ENCODE data around the gene DLGAP1.

The DLGAP1 gene

DNA sequence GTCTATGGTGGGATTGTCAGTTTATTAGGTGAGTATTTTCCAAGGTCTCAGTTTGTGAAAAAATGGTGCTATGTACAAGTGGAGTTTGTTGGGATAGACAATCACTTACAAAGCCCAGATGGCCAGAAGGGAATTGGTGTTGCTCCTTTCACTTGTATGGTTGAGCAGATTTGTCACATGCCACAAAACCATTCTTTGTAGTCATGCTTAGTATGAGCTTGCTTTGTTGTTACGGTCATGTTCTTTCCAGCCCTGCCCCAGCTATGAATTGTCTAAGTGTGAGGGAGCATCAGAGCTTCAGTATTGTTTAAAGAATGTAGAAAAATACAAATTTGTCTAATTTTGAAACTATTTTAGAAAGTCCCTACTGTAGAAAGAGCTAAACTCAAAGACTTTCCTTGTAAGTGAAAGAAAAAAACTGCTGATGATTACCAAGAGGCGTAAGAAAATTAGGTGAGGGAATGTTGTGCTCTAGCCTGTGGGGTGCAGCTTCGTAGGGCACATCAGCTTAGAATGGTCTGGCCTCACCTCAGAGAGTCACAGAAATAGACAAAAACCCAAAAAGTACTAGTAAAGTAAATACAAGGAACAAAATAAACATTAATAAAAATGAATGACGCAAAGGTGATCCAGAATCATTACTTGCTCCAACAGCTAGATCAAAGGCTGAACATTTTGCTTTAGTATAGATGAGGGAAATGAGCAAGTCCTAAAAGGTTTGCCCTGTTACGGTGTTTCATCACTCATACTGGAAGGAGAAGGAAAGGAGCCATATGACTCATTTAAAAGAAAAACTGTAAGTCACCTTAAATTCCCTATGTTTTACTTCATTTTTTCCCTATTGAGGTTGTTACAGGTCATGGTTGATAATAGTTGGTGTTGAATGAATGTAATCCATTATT lies 995.9 kb downstream of the DLGAP1 start:
- no peak for ATAC-seq

GRCh38 chr18:3458378-3458777 lies 996.7 kb downstream of the DLGAP1 start:
- TF ChIP-seq CSRNP3 (CRISPR knock-in tag; IDR thresholded peaks at IDR 0.05) (no peak), ARNTL (CRISPR knock-in tag; IDR thresholded peaks at IDR 0.05; ENCODE audit: borderline replicate concordance, low read depth) (no peak), CSDC2 (CRISPR knock-in tag; IDR thresholded peaks at IDR 0.05) (no peak), ZC3H10 (CRISPR knock-in tag; IDR thresholded peaks at IDR 0.05) (no peak)
- no peak for ATAC-seq

More for the DNA sequence above, 995.9 kb downstream of the DLGAP1 start:
- TF ChIP-seq CSRNP3 (CRISPR knock-in tag; IDR thresholded peaks at IDR 0.05) (no peak), ARNTL (CRISPR knock-in tag; IDR thresholded peaks at IDR 0.05; ENCODE audit: borderline replicate concordance, low read depth) (no peak), CREB5 (CRISPR knock-in tag; IDR thresholded peaks at IDR 0.05; ENCODE audit: low read depth) (no peak), ZC3H10 (CRISPR knock-in tag; IDR thresholded peaks at IDR 0.05) (0 out of 2 replicates have a peak, but pooled peaks have one; percentile 6)

- TF ChIP-seq, protein P1, sequence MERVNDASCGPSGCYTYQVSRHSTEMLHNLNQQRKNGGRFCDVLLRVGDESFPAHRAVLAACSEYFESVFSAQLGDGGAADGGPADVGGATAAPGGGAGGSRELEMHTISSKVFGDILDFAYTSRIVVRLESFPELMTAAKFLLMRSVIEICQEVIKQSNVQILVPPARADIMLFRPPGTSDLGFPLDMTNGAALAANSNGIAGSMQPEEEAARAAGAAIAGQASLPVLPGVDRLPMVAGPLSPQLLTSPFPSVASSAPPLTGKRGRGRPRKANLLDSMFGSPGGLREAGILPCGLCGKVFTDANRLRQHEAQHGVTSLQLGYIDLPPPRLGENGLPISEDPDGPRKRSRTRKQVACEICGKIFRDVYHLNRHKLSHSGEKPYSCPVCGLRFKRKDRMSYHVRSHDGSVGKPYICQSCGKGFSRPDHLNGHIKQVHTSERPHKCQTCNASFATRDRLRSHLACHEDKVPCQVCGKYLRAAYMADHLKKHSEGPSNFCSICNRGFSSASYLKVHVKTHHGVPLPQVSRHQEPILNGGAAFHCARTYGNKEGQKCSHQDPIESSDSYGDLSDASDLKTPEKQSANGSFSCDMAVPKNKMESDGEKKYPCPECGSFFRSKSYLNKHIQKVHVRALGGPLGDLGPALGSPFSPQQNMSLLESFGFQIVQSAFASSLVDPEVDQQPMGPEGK (CRISPR knock-in tag; IDR thresholded peaks at IDR 0.05; ENCODE audit: borderline replicate concordance): no peak
- TF ChIP-seq ZNF565 (CRISPR knock-in tag; conservative IDR thresholded peaks at IDR 0.05; ENCODE audit: low read depth) (no peak), ZNF8 (CRISPR knock-in tag; IDR thresholded peaks at IDR 0.05) (no peak), RARB (CRISPR knock-in tag; IDR thresholded peaks at IDR 0.05) (no peak), CSDC2 (CRISPR knock-in tag; IDR thresholded peaks at IDR 0.05) (no peak), PPARA (CRISPR knock-in tag; IDR thresholded peaks at IDR 0.05; ENCODE audit: borderline replicate concordance) (no peak), TCF4 (CRISPR knock-in tag; IDR thresholded peaks at IDR 0.05; ENCODE audit: borderline replicate concordance) (no peak), OSR1 (CRISPR knock-in tag; IDR thresholded peaks at IDR 0.05) (no peak), CREB5 (CRISPR knock-in tag; IDR thresholded peaks at IDR 0.05; ENCODE audit: low read depth) (no peak), BACH2 (CRISPR knock-in tag; IDR thresholded peaks at IDR 0.05; ENCODE audit: borderline replicate concordance) (no peak), ZC3H10 (CRISPR knock-in tag; IDR thresholded peaks at IDR 0.05) (no peak), ZNF70 (CRISPR knock-in tag; IDR thresholded peaks at IDR 0.05) (no peak), ISL1 (CRISPR knock-in tag; IDR thresholded peaks at IDR 0.05) (no peak), CSRNP3 (CRISPR knock-in tag; IDR thresholded peaks at IDR 0.05) (no peak), ZFP30 (CRISPR knock-in tag; IDR thresholded peaks at IDR 0.05) (no peak), TOX (CRISPR knock-in tag; IDR thresholded peaks at IDR 0.05; ENCODE audit: borderline replicate concordance) (no peak), SNAI2 (CRISPR knock-in tag; IDR thresholded peaks at IDR 0.05) (no peak), ZFP3 (CRISPR knock-in tag; IDR thresholded peaks at IDR 0.05) (no peak)
- TF ChIP-seq, protein P2, sequence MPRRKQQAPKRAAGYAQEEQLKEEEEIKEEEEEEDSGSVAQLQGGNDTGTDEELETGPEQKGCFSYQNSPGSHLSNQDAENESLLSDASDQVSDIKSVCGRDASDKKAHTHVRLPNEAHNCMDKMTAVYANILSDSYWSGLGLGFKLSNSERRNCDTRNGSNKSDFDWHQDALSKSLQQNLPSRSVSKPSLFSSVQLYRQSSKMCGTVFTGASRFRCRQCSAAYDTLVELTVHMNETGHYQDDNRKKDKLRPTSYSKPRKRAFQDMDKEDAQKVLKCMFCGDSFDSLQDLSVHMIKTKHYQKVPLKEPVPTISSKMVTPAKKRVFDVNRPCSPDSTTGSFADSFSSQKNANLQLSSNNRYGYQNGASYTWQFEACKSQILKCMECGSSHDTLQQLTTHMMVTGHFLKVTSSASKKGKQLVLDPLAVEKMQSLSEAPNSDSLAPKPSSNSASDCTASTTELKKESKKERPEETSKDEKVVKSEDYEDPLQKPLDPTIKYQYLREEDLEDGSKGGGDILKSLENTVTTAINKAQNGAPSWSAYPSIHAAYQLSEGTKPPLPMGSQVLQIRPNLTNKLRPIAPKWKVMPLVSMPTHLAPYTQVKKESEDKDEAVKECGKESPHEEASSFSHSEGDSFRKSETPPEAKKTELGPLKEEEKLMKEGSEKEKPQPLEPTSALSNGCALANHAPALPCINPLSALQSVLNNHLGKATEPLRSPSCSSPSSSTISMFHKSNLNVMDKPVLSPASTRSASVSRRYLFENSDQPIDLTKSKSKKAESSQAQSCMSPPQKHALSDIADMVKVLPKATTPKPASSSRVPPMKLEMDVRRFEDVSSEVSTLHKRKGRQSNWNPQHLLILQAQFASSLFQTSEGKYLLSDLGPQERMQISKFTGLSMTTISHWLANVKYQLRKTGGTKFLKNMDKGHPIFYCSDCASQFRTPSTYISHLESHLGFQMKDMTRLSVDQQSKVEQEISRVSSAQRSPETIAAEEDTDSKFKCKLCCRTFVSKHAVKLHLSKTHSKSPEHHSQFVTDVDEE (CRISPR knock-in tag; IDR thresholded peaks at IDR 0.05): no peak
- ATAC-seq: no peak
Observed at GRCh38 chr18:3457261-3457724, 997.8 kb downstream of the DLGAP1 start.

Data from SK-N-SH treated with all-trans-retinoic acid at 6 μM for 48 hours (cell line).